Measurements from ENCODE around the gene DGKD.
"Not testable (repeated sequence)": the region's sequence is repeated elsewhere in the genome, so short reads cannot be mapped to it uniquely, and the experiment has no call there.

The DGKD gene

DNA sequence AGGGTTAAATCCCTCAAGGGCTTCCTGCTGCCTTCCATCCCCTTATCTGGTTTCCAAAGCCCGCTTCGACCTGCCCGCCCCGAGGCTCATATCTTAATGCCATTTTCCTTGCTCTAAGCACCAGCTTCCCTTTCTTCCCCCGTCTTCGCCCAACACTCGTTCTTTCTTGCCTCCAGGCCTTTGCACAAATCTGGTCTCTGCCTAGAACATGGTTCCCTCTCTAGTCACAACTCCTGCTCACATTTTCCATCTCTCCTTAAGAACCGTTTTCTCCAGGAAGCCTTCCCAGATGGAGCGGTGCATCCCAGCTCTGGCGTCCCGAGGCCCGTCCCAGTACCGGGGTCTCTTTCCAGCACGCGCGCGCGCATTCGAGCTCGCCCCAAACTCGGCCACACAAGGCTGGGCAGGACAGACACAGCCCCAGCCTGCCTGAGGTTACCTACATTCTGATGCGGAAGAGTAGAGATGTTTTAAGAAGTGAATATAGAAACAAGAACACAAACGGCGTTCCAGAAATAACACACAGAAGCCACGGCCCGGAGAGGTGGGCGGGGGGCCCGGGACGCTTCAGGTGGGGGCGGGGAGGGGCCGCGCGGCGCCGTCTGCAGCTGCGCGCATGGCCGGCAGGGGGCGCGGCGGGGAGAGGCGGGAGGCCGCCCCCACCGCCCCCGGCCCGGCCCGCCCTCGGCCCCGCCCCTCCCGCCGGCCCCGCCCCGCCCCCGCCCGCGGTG lies at the start of gene DGKD:
Gene DGKD (plus strand): TSS at position 726 of the 731 bp plus-strand sequence. CDS start 25 bp downstream, outside the sequence.
- DNase-seq, result peak; percentile 63 to 73 (median 68)

- no peak for DNase-seq
Measured at GRCh38 chr2:233307565-233307964, 46.7 kb upstream of the DGKD start, which contains the start of gene SAG. TSS of gene SAG (plus strand) at chr2:233307816. CDS start at chr2:233309190, 1,374 bp downstream.

GRCh38 chr2:233311241-233311926 lies 42.9 kb upstream of the DGKD start:
- no peak for DNase-seq

- no peak for DNase-seq
Measured at GRCh38 chr2:233312874-233313273, 41.4 kb upstream of the DGKD start.

GRCh38 chr2:233314180-233314925 lies 39.9 kb upstream of the DGKD start:
- DNase-seq, result no peak

GRCh38 chr2:233317196-233317943 lies 36.9 kb upstream of the DGKD start:
- no peak for DNase-seq

DNA sequence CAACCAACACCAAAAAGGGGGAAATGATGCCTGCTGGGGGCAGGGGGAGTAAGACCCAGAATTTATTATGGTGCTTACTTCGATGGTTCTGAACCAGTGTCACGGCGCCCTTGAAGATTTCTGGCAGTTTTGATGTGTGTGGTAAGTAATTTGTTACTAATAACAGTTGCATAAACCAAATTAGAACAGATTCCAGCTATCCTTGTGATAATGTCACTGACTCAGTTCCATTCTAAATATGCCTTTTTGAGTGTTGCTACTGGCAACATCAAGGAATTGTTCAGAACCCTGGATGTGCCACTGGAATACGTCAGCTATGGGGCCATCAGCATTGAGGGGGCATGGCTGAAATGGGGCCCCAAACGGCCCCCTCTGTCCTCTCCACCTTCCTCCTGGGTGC lies 35.0 kb upstream of the DGKD start:
- no peak for DNase-seq

DNA sequence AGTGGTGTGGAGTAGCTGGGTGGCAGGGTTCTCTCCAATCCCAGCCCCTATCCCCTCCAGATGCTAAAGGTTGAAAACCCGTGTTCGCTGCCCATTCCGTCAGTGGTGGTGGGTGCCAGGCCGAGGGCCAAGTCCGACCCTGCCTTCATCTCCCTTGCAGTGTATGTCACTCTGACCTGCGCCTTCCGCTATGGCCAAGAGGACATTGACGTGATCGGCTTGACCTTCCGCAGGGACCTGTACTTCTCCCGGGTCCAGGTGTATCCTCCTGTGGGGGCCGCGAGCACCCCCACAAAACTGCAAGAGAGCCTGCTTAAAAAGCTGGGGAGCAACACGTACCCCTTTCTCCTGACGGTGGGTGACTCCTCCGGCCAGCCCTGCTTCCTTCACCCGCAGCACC lies 33.8 kb upstream of the DGKD start:
- no peak for DNase-seq

DNA sequence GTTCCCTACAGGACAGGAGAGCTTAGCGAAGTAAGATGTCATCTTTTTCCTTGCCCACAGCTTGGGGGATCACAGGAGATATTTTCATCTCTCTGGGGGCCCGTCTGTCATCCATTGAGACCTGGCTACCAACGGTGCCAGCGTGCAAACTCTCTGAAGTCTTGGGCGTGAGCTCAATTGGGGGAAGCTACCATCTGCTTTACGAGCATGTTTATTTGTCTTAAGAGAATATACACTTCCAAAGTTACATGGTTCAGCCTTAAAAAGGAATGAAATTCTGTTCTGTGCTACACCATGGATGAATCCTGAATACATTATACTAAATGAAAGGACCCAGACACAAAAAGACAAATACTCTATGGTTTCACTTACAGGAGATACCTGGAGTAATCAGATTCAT lies 33.1 kb upstream of the DGKD start:
- no peak for DNase-seq

GRCh38 chr2:233323851-233324250 lies 30.4 kb upstream of the DGKD start:
- no peak for DNase-seq

DNA sequence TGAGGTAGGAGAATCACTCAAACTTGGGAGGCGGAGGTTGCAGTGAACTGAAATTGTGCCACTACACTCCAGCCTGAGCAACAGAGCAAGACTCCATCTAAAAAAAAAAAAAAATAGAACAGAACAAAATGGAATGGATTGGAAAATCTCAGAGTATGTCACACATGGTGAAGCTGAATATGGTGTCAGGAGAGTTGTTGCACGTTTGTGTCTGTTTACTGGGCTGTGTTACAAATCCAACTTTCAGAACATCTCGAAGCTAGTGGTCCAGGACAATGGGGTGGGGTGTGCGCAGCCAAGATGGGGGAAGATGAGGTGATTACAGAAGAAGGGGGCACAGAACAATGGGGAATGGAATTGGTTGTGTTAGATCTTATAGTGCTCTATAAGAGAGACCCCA lies 29.0 kb upstream of the DGKD start:
- DNase-seq, result no peak

GRCh38 chr2:233325814-233326213 lies 28.5 kb upstream of the DGKD start:
- no peak for DNase-seq

- DNase-seq, result no peak
Measured at GRCh38 chr2:233326500-233326899, 27.8 kb upstream of the DGKD start.

- DNase-seq, result no peak
Measured at GRCh38 chr2:233328922-233329321, 25.4 kb upstream of the DGKD start.

DNA sequence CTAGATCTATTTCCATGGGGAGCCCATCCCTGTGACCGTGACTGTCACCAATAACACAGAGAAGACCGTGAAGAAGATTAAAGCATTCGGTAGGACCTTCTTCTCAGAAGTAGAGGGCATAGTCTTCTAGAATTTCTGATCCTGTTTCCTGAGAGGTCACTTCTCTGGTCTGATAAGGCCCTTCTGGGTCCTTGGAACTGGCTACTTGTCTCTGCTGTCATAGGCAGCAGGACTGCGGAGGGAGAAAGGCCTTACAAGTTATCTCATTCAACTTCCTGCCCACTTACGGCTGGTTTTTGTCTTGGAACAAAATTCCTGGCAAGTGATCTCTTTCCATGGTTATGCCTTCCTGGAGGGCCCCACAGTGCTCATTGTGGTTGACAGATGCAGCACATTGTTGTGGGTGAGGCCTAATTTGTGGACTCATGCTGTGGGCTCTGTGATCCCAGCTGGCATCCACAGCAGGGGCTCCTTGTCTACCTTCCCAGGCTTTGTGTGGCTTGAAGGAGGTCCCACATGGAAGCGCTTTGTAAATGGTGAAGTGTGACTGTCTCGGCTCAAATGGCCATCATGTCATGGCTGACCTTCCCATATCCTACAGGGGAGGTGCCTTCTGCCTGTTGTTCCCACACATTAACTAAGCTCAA lies 24.7 kb upstream of the DGKD start:
- DNase-seq, result no peak

GRCh38 chr2:233331536-233331935 lies 22.8 kb upstream of the DGKD start:
- DNase-seq, result peak; percentile 15 to 65 (median 38)

DNA sequence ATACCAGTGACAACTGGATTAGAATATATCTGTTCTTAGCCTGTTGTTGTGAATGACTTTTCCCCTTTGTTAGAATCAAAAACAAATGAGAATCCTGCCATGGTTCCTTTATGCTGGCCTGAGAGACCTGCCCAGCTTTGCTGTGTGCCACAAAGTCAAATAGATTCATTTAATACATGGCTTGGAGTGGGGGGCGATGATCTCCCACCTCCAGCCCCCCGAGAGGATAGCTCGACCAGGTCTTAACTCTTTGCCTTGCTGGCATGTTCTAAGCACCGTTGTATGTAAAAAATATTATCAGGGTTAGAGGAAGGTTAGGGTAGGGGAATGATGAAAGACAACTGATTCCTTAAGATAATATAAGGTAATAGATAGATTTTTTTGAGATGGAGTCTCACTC lies 22.2 kb upstream of the DGKD start:
- DNase-seq, result no peak

DNA sequence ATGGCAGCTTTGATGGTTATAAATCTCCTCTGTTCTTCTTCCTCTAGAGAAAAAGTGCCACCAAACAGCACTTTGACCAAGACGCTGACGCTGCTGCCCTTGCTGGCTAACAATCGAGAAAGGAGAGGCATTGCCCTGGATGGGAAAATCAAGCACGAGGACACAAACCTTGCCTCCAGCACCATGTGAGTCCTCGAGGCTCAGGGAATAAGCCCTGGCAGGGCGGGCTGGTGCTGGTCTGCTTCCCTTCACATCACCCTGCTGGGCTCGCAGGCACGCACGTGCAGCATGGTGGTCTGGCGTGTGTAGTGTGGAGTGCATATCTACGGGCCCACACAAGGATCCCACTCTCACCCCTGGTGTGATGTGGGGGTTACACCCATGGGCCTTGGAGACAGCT lies 19.4 kb upstream of the DGKD start:
- DNase-seq, result no peak

DNA sequence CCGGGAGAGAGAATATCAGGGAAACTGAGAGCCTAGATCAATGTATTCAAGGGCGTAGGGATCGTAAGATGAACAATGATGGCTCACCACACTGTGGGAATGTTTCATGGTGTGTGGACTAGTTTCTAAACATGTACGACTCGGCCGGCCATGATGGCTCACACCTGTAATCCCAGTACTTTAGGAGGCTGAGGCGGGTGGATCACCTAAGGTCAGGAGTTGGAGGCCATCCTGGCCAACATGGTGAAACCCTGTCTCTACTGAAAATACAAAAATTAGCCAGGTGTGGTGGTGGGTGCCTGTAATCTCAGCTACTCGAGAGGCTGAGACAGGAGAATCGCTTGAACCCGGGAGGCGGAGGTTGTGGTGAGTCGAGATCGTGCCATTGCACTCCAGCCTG lies 18.2 kb upstream of the DGKD start:
- DNase-seq, result not testable (repeated sequence)

DNA sequence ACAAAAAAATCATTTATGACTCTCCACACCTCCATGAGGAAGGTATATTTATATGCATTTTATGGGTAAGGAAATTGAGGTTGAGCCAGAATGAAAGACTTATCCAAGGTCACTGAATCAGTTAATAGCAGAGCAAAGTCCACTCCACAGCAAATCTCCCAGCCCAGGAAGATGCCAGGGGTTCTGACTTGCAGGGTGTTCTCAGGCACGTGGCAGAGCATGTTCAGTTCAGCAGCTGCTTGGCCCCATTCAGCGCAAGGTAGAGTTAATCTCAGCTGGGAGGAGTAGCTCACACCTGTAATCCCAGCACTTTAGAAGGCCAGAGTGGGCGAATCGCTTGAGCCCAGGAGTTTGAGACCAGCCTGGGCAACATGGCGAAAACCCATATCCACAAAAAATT lies 17.8 kb upstream of the DGKD start:
- no peak for DNase-seq

DNA sequence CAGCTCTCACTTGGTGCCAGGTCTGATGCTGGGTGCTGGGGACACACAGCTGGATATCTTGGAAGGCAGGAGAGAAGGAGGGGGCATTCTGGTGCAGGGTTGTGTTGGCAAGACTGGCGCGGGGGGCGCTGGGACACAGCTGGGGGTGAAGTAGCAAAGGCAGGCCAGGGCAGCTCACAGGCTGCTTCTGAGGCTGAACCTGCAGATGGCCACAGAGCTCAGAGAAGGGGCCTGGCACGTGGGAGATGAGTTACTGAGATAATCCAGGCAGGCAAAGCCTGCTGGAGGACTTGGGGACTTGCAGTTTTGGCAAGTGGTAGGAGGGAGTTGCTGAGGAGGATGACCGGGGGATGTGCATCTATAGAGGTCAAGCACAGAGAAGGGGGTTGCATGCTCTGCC lies 16.2 kb upstream of the DGKD start:
- DNase-seq, result no peak

DNA sequence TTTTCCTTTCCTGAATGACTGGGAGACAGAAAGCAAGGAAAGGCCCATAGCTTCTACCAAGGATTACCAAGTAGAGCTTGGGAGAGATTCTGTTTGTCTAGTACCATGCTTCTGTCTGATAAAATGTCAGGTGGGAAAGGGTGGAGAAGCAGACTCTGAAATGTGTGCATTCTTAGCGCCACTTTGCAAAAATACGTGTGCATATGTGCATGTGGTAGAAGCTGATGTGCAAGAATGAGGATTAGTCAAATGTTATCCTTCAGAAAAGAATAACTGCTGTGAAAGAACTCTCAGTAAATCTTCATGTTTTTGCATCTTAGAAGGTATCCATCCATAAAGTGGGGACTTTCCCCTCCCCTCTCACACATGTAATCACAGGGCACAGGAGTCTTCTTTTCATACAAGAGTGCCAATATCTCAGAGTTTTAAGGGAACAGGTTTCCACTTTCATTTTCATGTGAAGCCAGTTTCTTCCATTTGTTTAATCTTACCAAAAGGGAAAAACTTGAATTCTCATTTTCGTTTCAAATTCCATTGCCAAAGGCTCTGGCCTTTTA lies 15.4 kb upstream of the DGKD start:
- DNase-seq, result no peak
